Fibroblast of skin of scalp (primary cell): ENCODE results near the gene S100A14. TPM values are rescaled to one million over a fixed set of nuclear protein-coding genes. Genes with fewer than 3 reads are reported as not detected.
"Not testable (repeated sequence)": the region's sequence is repeated elsewhere in the genome, so short reads cannot be mapped to it uniquely, and the experiment has no call there.

Experiments
- DNase-seq: peaks from one replicate; pipeline ENCODE4 v3.0.0-alpha.2; 2013
- polyA plus RNA-seq, 2 experiments: library from polyadenylated mRNA; unstranded; fragments of 120-200 nt; gene quantifications; one replicate each; pipeline ENCODE4 v1.2.1, GENCODE V29; 2013; ENCODE audit not compliant: insufficient read length in 2 of 2

The S100A14 gene
- 0.29 TPM for polyA plus RNA-seq (2013, experiment 1 of 2; ENCODE audit: insufficient read length)
- polyA plus RNA-seq (2013, experiment 2 of 2; ENCODE audit: insufficient read length) = 0.28 TPM

DNA sequence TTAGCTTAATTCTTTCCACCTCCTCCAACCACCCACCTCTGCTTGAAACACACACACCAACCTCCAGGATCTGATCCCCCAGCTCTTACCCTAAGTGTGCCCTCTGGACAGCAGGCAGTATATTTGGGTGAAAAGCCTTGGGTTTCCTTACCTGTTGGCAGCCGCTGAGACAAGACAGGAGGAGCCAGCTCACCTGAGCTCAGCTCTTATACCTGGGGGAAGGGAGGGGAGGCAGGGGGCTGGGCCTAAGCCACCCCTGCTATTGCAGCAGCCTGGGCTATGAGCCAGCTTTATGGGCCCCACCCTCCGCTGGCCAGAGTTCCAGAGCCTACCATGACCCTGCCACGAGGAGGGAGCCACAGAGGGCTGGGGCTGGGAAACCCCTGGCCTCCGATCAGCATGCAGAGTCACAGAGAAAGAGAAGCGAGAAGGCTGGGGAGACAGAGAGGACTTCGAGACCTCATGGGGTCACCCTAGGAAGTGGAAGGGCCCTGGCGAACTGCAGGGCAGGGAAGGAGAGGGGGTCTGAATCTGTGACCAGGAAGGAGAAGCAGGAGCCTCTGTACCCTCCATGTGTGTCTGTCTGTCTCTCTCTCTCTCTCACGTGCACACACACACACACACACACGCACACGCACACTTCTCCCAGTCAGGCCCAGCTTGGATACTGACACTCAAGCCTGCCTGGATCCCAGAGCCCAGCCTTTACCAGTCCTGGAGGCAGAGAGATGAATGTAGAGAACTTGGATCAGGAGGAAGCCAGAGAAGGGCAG lies at the start of gene S100A14:
TSS of gene S100A14 (minus strand) at position 182 of the 773 bp plus-strand sequence. CDS start 467 bp downstream, outside the sequence.
- DNase-seq = no peak

DNA sequence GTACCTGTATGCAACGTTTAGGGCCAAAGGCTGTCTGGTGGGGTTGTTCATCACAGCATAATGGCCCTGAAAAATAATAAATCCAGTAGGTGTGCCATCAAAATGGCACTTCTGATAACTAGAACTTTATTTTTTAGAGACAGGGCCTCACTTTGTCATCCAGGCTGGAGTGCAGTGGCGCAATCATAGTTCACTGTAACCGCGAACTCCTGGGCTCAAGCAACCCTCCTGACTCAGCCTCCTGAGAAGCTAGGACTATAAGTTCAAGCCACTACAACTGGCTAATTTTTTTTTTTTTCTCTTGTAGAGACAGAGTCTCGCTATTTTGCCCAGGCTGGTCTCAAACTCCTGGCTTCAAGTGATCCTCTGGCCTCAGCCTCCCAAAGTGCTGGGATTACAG lies 47.1 kb upstream of the S100A14 start:
- DNase-seq = no peak

DNA sequence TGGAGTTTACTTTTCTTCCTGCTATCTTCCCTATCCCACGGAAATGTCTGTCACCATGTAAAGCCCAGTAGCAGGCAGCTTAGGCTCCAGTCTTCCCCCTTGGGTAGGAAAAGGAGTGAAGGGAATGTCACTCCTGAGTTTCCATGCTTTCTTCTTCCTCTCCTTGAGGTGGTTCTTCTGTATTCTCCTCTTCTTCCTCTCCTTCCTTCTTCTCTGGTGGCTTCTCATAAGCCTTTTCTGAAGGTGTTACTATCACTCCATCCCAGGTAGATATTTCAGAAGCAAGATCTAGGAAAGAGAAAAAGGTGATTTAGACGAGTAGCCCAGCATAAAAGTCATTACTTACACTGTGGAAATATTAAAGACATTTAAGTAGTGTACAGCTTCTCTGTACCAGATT lies 46.1 kb upstream of the S100A14 start:
- DNase-seq = no peak

GRCh38 chr1:153661111-153661708 lies 45.1 kb upstream of the S100A14 start:
- DNase-seq = peak; percentile 36

DNA sequence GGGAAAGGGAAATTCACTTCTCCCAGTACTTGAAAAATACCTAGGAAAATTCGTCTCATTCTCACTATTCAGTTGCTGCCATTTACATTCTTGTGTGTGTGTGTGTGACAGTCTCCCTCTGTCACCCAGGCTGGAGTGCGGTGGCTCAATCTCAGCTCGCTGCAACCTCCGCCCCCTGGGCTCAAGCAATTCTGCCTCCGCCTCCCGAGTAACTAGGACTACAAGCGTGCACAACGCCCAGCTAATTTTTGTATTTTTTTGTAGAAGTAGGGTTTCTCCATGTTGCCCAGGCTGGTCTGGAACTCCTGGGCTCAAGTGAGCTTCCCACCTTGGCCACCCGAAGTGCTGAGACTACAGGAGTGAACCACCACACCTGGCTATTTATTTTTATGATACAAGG lies 43.5 kb upstream of the S100A14 start:
- DNase-seq = no peak

DNA sequence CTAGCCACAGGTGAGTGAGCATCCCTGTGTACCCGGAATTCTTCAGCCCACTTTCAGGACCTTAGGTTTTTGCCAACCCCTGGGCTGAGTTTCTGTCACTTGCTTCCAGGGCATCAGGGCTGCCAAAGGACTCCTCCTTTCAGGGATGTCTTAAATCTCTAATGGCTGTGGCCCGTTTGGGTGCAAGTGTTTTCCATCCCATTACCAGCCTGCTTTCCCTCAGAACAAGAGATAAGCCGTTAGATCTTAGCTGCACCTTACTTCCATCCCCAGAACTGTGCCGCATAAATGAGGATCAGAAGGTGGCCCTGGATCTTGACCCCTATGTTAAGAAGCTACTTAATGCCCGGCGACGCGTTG lies 43.0 kb upstream of the S100A14 start:
- no peak for DNase-seq

- peak; percentile 91 for DNase-seq
Observed at GRCh38 chr1:153658400-153659174, 42.5 kb upstream of the S100A14 start, which contains the start of gene SNAPIN. TSS of gene SNAPIN (plus strand) at chr1:153658703. CDS start at chr1:153658744, 41 bp downstream.

DNA sequence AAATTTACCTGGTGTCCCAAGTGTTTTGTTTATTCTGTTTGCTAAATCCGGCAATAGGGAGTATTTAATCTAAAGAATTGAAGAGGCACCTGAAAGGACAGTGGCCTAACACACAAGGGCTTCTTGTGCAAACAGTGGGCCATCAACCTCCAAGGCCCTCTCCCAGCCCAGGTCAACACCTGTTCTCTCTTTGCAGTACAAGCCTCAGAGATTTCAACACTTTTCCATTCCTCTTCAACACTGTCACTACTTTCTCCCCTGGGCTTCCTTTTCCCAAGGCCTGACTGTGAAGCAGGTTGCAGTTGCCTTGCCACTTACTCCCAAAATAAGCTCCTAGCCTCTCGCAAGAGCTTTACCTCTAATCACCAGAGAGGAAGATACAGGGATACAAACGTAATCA lies 39.2 kb upstream of the S100A14 start:
- no peak for DNase-seq

DNA sequence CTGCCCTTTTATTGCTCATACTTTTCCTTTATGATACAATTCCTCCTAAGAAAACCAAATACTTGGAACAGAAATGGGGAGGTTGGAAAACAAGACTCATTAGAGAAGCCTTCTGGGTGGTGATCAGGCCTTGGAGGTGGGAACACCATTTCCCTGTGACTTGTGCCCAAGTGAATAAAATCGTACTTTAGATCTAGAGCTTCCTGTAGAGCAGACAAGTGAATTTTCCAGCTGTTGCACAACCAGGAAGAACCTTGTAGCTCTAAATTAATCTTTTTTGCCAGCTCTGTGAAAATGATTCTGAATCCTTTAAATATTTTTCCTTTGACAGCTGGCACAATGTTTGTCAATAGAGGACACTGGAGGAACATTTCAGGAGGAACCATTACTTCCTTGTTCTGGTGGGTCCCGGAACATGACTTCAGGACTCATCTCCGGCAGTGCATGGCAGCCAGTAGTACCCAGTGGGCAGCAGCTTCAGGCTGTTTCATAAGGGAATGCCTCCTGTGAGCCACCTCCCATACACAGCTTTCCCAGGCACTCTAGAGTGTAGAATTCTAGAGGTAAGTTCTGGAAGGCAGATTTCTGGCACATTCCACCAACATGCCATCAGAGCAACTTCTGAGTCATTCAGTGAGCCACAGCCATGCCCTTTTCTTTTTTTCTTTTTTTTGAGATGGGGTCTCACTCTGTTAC lies 36.8 kb upstream of the S100A14 start:
- DNase-seq = peak; percentile 51

DNA sequence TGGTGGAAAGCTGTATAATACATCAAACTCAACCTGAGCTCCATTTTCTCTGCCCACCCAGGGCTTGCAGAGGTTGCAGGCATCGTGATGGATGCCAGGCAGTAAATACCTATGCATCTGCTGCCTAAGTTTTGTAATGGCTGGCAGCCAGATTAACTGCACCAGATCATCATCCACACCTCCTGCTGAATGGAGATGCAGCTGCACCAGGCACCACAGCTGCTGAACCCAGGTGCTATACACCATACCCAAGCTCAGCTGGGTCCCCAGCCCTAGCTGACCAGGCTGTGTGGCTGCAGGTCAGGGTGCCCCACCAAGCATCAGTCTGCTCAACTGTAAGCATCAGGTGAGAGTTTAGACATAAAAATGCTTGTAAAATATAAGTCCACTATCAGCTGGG lies 35.6 kb upstream of the S100A14 start:
- DNase-seq = no peak

- no peak for DNase-seq
Observed at GRCh38 chr1:153649863-153650235, 33.7 kb upstream of the S100A14 start.

- no peak for DNase-seq
Observed at GRCh38 chr1:153649137-153649862, 33.2 kb upstream of the S100A14 start.

DNA sequence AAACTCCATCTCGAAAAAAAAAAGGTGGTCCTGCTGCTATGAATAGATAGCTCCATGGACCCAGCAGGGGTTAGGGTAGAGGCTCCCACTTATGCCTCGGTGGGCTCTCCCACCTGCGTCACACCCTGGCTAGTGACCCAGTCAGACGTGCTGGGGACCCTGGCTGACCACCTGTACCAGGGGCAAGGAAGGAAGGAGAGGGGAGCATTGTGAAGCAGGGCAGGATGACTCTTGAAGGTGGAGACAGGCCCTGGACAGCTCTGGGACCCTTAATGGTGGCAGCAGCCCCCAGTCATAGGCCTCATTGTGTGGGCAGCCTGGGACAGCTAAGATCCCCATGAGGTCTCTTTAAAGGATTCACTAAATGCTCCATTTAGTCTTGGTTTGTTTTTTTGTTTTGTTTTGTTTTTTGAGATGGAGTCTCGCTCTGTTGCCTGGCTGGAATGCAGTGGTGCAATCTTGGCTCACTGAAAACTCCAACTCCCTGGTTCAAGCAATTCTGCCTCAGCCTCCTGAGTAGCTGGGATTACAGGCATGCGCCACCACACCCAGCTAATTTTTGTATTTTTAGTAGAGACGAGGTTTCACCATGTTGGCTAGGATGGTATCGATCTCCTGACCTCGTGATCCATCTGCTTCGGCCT lies 32.0 kb upstream of the S100A14 start:
- DNase-seq = no peak

DNA sequence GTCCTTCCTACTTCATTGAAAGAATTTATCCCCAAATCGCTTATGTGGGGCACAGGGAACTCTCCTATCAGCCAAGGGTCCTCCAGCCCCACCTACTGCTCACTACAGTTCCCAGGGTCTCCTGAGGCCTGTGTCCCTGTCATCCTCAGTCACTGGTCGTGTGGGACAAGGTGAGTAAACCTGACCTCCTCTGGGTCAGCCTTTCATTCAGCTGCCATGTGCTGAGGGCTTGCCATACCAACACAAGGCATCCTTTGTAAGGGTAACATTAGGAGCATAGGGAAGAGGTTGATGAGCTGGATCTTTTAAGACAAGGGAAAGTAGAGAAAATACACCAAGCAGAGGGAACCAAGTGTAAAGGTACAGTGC lies 31.2 kb upstream of the S100A14 start:
- no peak for DNase-seq

- DNase-seq = no peak
Observed at GRCh38 chr1:153646672-153647345, 30.7 kb upstream of the S100A14 start.

GRCh38 chr1:153643816-153644215 lies 27.7 kb upstream of the S100A14 start:
- DNase-seq = no peak

GRCh38 chr1:153643100-153643499 lies 27.0 kb upstream of the S100A14 start:
- no peak for DNase-seq

- no peak for DNase-seq
Observed at GRCh38 chr1:153642161-153642560, 26.0 kb upstream of the S100A14 start.

DNA sequence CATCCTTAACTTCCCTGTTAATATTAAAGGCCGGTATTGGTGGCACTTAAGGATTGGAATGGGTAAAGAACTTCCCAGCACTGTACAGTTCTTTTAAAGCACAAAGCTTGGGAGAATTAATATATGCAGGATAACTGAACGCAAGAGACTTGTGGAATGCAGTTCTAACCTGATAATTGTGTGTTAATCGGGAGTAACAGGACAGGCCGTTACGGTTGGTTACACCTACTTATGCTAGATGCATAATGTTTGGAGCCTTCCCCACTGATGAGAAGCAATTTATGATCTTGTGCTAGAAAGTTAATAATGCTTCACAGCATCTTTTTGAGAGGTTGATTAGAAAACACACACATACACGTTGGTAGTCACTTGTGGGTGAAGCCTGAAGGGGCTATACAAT lies 24.7 kb upstream of the S100A14 start:
- DNase-seq = no peak

DNA sequence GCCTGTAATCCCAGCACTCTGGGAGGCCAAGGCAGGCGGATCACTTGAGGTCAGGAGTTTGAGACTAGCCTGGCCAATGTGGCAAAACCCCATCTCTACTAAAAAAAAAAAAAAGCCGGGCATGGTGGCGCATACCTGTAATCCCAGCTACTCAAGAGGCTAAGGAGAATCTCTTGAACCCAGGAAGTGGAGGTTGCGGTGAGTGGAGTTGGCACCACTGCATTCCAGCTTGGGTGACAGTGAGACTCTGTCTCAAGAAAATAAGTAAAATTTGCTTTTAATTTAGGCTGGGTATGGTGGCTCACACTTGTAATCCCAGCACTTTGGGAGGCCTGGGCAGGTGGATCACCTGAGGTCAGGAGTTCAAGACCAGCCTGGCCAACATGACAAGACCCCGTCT lies 24.1 kb upstream of the S100A14 start:
- DNase-seq = not testable (repeated sequence)

GRCh38 chr1:153639280-153639679 lies 23.2 kb upstream of the S100A14 start:
- DNase-seq = no peak
